HAP-1 (cell line): ENCODE results near the gene INPP4A.
"Not testable (repeated sequence)": the region's sequence is repeated elsewhere in the genome, so short reads cannot be mapped to it uniquely, and the experiment has no call there.

Experiments
- DNase-seq, 2 experiments: peaks; one replicate each; pipeline ENCODE4 v3.0.0-alpha.2; 2016 to 2020; ENCODE audit warnings: low spot score in 2 of 2
- H3K27me3 ChIP-seq: fragments of 250-450 bp; sonication (Bioruptor Pico); 2 replicates; pipeline ENCODE4 v1.5.1; 2020; ENCODE audit warnings: low read depth, mild to moderate bottlenecking, moderate library complexity
- H3K36me3 ChIP-seq: fragments of 250-450 bp; sonication (Bioruptor Pico); replicated peaks from 2 replicates; pipeline ENCODE4 v1.5.1; 2020; ENCODE audit warnings: mild to moderate bottlenecking
- H3K4me1 ChIP-seq: fragments of 250-450 bp; sonication (Bioruptor Pico); 2 replicates; pipeline ENCODE4 v1.5.1; 2020; ENCODE audit warnings: mild to moderate bottlenecking
- H3K4me3 ChIP-seq: fragments of 250-450 bp; sonication (Bioruptor Pico); 2 replicates; pipeline ENCODE4 v1.5.1; 2020; ENCODE audit warnings: mild to moderate bottlenecking, moderate library complexity
- H3K9me3 ChIP-seq: fragments of 250-450 bp; sonication (Bioruptor Pico); 2 replicates; pipeline ENCODE4 v1.5.1; 2020; ENCODE audit warnings: mild to moderate bottlenecking, moderate library complexity
- in situ Hi-C: fragments of 300-500 bp; cut with MboI; formaldehyde crosslinking; loops from 3 replicates; pipeline ENCODE4 v1.14.3; 2020; ENCODE audit warnings: low sequenced_read_pairs, inconsistent platforms, mixed read lengths

The INPP4A gene

DNA sequence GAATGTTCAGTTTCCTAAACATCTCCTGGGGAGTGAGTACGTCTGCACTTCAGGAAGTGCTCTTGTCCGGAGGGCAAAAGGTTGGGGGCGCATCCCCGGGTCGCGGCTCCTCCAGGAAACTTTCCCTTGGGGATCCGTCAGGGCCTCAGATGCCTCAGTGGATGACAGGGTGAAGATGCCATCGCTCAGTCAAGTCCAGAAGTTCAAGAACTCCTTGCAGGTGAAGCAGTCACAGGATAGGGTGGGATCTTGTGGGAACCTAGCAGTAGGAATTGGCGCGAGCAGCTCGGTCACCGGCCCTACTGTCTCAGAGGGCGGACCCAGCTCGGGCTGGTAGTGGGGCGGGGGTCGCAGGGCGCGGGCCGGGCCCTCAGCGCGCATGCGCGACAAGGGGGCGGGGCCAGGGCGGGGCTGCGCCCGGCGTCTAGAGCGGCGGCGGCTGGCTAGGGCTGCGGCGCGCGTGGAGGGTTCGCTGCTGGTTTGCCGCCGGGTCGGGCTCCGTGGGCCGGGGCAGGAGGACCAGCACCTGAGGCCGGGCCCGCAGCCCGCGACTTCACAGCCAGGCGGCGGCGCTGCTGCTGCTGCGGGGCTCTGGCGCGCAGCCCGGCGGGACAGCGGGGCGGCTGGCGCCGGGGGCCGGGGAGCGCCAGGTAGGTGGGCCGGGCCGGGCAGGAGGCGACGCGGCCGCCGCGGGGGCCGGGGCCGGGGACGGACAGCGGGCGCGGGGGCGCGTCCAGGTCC, at the start of gene INPP4A:
TSS of gene INPP4A (plus strand) at position 423 of the 741 bp plus-strand sequence. CDS start 75,191 bp downstream, outside the sequence.
- peak; percentile 75 to 90 for DNase-seq
- Histone ChIP-seq H3K4me1 (peaks cover 22% of the 10 kb centered on the region), H3K4me3 (peak within 1 kb of the TSS; percentile 49), H3K36me3 (no peaks in the 10 kb centered on the region), H3K9me3 (no peaks in the 10 kb centered on the region), H3K27me3 (no peaks in the 10 kb centered on the region)
- in situ Hi-C loops, result no loop called here

DNA sequence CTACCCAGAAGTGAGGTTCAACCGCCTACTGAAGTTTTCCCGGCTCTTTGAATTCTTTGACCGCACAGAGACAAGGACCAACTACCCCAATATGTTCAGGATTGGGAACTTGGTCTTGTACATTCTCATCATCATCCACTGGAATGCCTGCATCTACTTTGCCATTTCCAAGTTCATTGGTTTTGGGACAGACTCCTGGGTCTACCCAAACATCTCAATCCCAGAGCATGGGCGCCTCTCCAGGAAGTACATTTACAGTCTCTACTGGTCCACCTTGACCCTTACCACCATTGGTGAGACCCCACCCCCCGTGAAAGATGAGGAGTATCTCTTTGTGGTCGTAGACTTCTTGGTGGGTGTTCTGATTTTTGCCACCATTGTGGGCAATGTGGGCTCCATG, 48.7 kb upstream of the INPP4A start:
- Histone ChIP-seq H3K36me3 (no peaks in the 10 kb centered on the region), H3K9me3 (no peaks in the 10 kb centered on the region), H3K4me3 (no peak overlapping the region), H3K27me3 (peaks cover 6% of the 10 kb centered on the region; the same call in 1 of the 2 replicates), H3K4me1 (peaks cover 12% of the 10 kb centered on the region)
- DNase-seq, result no peak
- in situ Hi-C loops, result no loop called here

DNA sequence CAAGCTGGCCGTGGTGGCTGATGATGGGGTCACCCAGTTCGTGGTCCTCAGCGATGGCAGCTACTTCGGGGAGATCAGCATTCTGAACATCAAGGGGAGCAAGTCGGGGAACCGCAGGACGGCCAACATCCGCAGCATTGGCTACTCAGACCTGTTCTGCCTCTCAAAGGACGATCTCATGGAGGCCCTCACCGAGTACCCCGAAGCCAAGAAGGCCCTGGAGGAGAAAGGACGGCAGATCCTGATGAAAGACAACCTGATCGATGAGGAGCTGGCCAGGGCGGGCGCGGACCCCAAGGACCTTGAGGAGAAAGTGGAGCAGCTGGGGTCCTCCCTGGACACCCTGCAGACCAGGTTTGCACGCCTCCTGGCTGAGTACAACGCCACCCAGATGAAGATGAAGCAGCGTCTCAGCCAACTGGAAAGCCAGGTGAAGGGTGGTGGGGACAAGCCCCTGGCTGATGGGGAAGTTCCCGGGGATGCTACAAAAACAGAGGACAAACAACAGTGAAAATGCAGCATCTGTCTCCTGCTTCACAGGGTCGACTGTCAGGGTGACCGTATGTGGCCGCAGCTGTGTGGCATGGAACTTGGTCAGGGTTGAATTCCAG, 47.8 kb upstream of the INPP4A start:
- Histone ChIP-seq H3K36me3 (no peaks in the 10 kb centered on the region), H3K9me3 (no peaks in the 10 kb centered on the region), H3K27me3 (peaks cover 12% of the 10 kb centered on the region), H3K4me3 (no peak overlapping the region), H3K4me1 (peaks cover 12% of the 10 kb centered on the region)
- no peak for DNase-seq
- in situ Hi-C loops, result no loop called here

DNA sequence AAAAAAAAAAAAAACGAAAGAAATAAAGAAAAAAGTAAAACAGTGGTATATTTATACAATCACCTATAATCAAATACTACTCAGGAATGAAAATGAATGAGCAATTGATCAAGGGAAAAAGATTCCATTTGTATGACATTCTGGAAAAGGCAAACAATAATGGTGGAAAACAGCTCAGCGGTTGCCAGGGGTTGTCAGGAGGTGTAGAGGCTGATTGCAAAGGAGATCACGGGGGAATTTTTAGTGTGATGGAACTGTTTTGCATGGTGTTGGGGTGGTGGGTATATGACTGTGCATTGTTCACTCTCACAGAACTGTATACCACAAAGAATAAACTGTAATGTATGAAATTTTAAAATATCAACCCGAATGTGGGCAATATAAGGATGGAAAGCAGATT, 45.5 kb upstream of the INPP4A start:
- no peaks in the 10 kb centered on the region for H3K9me3 ChIP-seq
- H3K4me1 ChIP-seq, result peaks cover 11% of the 10 kb centered on the region
- H3K36me3 ChIP-seq, result no peaks in the 10 kb centered on the region
- no peak for DNase-seq
- peaks cover 18% of the 10 kb centered on the region for H3K27me3 ChIP-seq
- in situ Hi-C loops, result no loop called here
- no peak overlapping the region for H3K4me3 ChIP-seq

GRCh38 chr2:98403878-98404277, 40.8 kb upstream of the INPP4A start:
- no peak for DNase-seq
- Histone ChIP-seq H3K4me1 (no peaks in the 10 kb centered on the region), H3K4me3 (no peak overlapping the region), H3K27me3 (peaks cover 18% of the 10 kb centered on the region), H3K36me3 (no peaks in the 10 kb centered on the region), H3K9me3 (no peaks in the 10 kb centered on the region)
- in situ Hi-C loops, result loop anchor here (25.0 kb wide), 1 partner anchor 433 kb away; no protein-coding TSS in a partner anchor

- Histone ChIP-seq H3K9me3 (no peaks in the 10 kb centered on the region), H3K27me3 (peaks cover 12% of the 10 kb centered on the region), H3K4me1 (no peaks in the 10 kb centered on the region), H3K36me3 (no peaks in the 10 kb centered on the region), H3K4me3 (no peak overlapping the region)
- DNase-seq, result no peak
- in situ Hi-C loops, result loop anchor here (25.0 kb wide), 1 partner anchor 433 kb away; no protein-coding TSS in a partner anchor
These were observed 40.0 kb upstream of the INPP4A start for GRCh38 chr2:98404556-98405250.

DNA sequence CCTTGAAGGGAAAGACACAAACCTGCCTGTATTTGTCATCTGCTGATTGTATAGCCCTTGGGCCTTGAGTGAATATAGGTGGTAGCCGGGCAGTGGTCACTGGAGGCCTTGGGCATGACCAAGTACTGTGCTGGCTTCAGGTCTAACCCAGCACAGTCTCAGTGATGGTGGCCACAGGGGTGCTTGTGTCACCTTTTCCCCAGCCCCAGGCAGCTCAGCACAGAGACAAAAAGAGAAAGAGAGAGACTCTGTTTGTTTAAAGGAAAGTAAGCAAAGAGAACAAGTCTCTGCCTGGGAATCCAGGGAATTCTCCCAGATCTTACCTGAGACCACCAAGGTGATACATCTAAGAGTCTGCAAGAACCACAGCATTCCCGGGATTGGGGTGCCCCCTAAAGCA, 39.4 kb upstream of the INPP4A start:
- no peak for DNase-seq
- no peak overlapping the region for H3K4me3 ChIP-seq
- no peaks in the 10 kb centered on the region for H3K36me3 ChIP-seq
- no peaks in the 10 kb centered on the region for H3K4me1 ChIP-seq
- peaks cover 12% of the 10 kb centered on the region for H3K27me3 ChIP-seq
- in situ Hi-C loops, result loop anchor here (25.0 kb wide), 1 partner anchor 432 kb away; no protein-coding TSS in a partner anchor
- H3K9me3 ChIP-seq, result no peaks in the 10 kb centered on the region

DNA sequence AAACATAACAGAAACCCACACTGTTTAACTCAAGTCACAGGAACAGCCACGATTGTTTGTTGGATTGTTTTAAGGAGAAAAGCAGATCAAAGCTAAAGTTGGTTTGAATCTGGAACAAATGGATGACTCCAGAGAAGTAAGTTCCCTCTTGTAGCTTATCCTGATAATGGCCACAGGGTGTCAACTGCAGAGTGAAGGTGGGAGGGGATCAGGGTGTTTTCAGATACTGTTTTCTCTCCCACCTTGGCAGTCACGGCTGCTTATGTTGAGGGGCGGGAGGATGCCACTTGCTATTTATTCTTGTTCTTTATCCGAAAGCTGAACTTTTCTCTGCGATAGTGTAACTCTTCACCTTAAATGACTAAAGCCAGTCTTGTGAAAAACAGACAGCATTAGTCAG, 36.5 kb upstream of the INPP4A start:
- in situ Hi-C loops, result loop anchor here (25.0 kb wide), 1 partner anchor 429 kb away; no protein-coding TSS in a partner anchor
- no peak overlapping the region for H3K4me3 ChIP-seq
- no peaks in the 10 kb centered on the region for H3K36me3 ChIP-seq
- no peaks in the 10 kb centered on the region for H3K27me3 ChIP-seq
- no peaks in the 10 kb centered on the region for H3K9me3 ChIP-seq
- no peaks in the 10 kb centered on the region for H3K4me1 ChIP-seq
- no peak for DNase-seq

DNA sequence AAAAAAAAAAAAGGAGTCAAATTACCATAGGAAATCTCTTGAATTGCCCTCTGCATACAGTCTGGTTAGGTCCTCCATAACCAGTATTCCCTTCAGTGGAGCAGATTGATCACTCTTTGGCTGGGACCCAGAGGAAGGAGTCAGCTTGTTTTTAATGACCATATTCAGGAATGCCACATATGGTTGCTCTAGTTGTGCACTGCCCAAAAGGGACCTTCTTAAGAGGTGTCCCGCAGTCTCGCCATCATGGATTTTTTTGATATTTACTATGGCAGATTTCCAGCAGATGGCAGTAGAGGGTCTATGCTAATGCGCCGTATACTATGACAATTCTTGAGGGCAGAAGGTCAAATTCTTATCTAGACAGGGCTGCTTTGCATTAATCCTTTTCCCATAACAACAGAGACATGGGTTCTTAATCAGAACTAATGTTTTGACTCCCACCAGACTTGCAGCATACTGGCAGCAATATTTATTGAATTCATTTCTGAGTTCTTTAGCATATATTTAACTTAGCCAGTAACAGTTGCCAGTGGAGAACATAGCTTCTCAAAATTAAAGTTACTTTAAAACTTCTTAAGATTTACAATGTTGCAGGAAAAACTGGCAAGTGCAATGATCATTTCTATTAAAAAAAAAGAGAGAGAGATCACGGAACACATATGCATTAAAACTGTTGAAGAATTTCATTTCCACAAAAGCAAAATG, 31.8 kb upstream of the INPP4A start:
- no peaks in the 10 kb centered on the region for H3K27me3 ChIP-seq
- no peak overlapping the region for H3K4me3 ChIP-seq
- in situ Hi-C loops, result loop anchor here (25.0 kb wide), 1 partner anchor 424 kb away; no protein-coding TSS in a partner anchor
- peak; percentile 70 to 78 for DNase-seq
- H3K36me3 ChIP-seq, result no peaks in the 10 kb centered on the region
- no peaks in the 10 kb centered on the region for H3K4me1 ChIP-seq
- H3K9me3 ChIP-seq, result no peaks in the 10 kb centered on the region

- H3K36me3 ChIP-seq, H3K4me3 ChIP-seq, DNase-seq, H3K27me3 ChIP-seq, H3K4me1 ChIP-seq, H3K9me3 ChIP-seq: not testable (repeated sequence)
- in situ Hi-C loops, result loop anchor here (25.0 kb wide), 1 partner anchor 423 kb away; no protein-coding TSS in a partner anchor
These were observed 30.4 kb upstream of the INPP4A start for GRCh38 chr2:98414246-98414645.

DNA sequence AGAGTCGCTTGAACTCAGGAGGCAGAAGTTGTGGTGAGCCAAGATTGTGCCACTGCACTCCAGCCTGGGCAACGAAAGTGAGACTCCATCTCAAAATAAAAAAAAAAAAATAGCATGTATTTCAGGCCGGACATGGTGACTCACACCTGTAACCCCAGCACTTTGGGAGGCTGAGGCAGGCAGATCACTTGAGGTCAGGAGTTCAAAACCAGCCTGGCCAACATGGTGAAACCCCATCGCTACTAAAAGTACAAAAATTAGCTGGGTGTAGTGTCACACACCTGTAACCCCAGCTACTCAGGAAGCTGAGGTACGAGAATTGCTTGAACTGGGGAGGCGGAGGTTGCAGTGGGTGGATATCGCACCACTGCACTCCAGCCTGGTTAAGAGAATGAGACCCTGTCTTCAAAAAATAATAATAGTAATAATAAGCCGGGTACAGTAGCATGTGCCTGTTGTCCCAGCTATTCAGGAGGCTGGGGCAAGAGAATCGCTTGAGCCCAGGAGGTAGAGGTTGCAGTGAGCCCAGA, 28.9 kb upstream of the INPP4A start:
- not testable (repeated sequence) for DNase-seq, H3K4me3 ChIP-seq, H3K4me1 ChIP-seq, H3K27me3 ChIP-seq, H3K9me3 ChIP-seq, H3K36me3 ChIP-seq
- in situ Hi-C loops, result loop anchor here (25.0 kb wide), 1 partner anchor 422 kb away; no protein-coding TSS in a partner anchor

DNA sequence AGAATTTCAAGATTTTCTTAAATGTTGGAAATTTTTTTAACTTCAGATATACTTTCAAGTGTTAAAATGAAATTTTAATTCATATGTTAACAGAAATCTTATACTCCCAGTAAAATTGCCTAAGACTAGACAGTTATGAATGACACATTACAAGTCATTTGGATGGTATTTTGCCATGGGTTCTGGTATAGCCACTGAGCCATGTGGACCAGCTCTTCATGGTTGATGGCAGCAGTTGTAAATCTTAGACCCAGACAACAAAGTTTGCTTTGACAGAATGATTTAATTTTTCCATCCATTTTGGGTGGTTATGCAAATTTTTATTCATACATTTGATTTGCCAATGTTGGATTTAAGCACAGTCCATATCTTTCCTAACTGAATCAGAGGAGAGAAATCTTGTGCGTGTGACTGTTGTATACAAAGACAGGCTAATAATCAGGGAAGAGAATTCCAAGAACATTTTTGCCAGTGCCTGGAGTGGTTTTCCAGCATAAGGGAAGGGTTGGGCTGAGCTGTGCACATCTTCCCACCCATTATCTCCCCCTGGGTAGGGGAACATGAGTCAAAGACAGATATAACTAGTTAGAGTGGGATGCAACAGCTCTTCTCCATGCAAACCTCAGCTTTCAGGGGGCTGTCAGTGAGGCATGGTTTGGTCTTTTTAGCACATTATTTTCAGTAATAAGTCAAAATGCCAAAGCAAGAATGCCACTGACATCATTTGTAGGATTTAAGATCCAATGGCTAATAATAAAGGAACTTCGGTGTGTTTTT, 28.1 kb upstream of the INPP4A start:
- DNase-seq, result no peak
- no peaks in the 10 kb centered on the region for H3K27me3 ChIP-seq
- no peaks in the 10 kb centered on the region for H3K4me1 ChIP-seq
- H3K4me3 ChIP-seq, result no peak overlapping the region
- in situ Hi-C loops, result loop anchor here (25.0 kb wide), 1 partner anchor 421 kb away; no protein-coding TSS in a partner anchor
- no peaks in the 10 kb centered on the region for H3K9me3 ChIP-seq
- H3K36me3 ChIP-seq, result no peaks in the 10 kb centered on the region
